HUDEP-2 (cell line): ENCODE results near the gene ADNP2.

ENCODE experiments used
- DNase-seq, 76 experiments: peaks; one replicate each; lab custom pipeline; 2025; ENCODE audit not compliant: unreplicated experiment in 76 of 76; lab: John Stamatoyannopoulos, UW

The ADNP2 gene

DNA sequence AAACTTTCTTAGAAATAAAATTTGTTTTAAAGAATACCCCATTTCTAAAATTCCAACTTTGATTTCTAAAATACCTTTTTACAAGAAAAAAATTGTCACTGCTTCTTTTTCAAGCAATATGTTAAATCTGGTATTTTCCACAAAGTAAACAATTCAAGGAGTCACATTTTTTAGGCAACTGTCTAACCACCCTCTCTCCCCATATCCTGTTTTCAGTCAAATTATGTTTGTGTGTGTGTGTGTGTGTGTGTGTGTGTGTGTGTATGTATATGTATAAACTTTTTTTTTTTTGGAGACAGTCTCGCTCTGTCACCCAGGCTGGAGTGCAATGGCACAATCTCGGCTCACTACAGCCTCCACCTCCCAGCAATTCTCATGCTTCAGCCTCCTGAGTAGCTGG, 59.3 kb downstream of the ADNP2 start:
- DNase-seq = no peak

DNA sequence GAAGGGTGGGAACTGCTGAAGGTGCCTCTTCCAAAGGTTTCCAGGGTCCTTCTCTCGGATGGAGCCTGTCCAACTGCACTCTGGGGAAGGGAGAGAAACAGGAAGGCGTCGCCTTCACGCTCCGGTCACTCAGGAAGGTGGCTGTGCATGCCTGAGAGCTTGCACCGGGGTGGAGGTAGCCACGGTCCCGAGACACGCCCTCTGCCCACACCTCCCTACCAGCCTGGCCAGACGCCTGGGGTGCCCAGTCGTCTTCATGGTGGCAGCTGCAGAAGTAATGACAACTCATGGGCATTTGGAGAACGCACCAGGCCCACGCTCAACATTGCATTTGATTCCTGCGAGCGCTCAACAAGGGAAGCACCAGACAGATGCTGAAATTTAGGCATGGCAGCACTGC, 59.9 kb downstream of the ADNP2 start:
- no peak for DNase-seq

DNA sequence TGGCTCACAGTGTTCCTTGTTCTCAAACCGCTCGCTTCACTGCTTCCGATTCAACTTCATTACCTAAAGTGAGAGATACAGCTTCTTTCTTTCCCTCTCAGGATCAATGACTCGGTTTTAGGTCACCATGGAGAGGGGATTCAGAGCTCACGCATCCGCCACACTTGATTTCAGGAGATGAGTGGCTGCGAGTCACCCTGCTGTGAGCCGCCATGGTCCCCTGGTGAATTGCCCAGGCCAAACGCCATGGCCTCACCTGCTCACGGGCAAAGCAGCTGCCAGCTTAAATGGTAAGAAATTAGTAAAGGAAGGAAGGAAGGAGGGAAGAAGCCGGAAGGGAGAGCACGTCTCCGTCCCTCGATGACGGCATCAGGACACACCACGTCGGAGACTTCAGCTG, 60.5 kb downstream of the ADNP2 start:
- DNase-seq = no peak

DNA sequence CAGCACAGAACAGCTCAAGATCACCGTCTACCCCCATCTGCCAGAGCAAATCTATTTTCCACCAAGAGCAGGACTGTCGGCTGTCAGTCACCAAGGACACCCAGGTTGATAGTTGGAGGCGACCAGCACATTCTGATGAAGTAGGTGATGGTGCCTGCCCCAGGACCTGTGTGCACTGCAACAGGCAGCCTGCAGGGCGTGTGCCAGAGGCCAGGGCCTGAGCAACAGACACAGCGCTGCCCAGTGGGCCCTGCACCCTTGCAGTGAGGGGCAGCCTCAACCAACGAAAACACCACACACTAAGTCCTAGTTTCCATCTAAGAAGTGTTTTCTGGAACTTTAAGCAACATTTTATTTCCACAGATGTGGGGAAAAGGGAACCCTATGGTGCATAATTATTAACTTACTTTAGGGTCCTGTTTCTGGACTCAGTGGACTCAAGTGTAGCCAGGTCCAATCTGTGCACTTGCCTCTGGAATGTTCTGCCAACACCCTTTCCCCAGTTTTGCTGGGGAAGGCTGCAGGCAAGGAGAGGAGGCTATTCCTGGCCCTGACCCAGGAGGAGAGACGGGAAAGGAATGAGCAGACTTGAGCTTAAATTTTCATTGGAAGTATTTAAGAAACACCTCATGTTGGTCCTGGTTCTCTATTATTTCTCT, 61.5 kb downstream of the ADNP2 start:
- DNase-seq = no peak

DNA sequence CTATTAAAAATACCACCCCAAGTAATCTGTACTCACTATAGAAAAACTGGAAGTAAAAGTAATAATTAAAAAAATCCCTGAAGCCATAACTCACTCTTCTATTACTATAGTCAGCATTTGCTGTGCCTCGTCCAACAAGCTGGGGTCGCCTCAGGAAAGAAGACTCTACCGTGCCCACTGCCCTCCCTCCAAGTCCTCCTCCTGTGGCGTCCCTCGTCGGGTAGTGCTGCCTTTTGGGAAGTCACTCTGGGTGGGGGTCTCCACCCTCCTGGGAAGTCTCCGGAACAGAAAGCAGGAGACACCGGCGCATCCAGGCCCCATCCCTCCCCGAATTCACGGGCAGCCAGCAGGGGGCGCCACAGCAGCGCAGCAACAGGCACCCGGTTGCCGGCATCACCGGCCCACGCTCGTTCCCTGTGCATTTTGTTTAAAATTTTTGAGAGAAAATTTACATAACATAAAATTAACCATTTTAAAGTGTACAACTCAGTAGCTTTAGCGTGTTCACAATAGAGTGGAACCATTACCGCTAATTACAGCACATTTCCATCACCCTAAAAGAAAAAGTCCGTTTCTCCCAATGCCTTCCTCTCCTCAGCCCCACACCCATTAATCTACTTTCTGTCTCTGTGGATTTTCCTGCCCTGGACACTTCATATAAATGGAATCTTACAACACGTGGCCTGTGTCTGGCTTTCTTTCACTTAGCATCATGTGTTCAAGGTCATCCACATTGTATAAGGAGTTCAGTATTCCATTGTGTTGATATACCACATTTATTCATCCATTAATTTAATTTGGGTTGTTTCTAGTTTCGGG, 62.2 kb downstream of the ADNP2 start:
- peak in 39 of 76 experiments; percentile 6 to 72 (median 29) for DNase-seq

DNA sequence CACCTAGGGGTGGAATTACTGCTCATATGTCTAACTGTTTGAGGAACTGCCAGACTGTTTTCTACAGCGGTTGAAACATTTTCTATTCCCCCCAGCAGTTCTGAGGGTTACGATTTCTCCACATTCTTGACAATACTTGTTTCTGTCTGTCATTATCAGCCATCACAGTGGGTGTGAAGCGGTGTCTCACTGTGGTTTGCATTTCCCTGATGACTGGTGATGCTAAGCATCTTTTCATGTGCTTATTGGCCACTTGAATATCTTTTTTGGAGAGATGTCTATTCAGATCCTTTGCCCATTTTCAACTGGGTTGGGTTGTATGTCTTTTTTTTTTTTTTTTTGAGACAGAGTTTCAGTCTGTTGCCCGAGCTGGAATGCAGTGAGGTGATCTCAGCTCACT, 63.0 kb downstream of the ADNP2 start:
- DNase-seq = no peak

DNA sequence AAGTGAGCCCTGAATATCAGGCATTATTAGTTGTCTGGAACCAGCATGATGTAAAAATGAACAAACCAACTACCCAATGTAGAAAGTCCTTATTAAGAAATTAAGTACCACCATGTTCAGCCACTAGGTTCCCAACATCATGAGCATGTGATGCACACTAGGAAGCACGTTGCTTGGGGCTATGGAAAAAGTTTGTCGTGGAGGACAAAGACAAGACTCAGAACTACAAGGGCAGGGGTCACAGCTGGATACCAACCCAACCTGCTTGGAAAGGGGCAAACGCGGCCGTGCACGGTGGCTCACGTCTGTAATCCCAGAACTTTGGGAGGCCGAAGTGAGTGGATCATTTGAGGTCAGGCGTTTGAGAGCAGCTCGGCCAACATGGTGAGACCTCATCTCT, 64.0 kb downstream of the ADNP2 start:
- no peak for DNase-seq

DNA sequence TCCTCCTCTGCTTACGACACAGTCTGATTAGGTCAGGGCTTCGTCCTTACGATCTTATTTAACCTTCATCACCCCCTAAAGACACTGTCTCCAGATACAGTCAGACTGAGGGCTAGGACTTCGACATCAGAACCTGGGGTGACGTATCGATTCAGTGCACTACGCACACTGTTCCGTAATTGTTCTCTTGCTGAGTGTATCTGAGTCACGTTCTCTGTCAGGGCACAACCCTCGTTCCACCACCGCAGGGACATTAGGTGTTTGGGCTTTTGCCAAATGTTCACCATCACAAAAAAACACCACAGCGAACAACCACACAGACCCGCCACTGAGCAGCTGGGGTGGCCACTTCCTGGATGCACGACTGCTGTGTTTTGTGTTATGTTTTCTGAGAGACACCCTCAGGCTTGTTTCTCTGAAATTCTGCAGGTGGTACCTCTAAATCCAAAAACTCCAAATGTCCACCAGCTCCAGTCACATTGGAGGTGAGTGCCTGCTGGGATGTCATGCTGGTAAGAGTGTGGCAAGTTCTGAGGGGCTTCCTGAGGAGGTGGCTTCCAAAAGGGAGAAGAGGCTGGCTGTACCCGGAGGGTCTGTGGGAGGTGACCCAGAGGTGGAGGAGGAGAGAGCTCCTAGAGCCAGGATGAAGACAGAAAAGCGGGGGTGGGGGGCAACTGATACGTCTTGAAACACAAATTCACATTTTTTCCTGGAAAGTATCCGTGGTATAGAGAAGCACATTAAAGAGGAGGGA, 66.6 kb downstream of the ADNP2 start:
- no peak for DNase-seq

DNA sequence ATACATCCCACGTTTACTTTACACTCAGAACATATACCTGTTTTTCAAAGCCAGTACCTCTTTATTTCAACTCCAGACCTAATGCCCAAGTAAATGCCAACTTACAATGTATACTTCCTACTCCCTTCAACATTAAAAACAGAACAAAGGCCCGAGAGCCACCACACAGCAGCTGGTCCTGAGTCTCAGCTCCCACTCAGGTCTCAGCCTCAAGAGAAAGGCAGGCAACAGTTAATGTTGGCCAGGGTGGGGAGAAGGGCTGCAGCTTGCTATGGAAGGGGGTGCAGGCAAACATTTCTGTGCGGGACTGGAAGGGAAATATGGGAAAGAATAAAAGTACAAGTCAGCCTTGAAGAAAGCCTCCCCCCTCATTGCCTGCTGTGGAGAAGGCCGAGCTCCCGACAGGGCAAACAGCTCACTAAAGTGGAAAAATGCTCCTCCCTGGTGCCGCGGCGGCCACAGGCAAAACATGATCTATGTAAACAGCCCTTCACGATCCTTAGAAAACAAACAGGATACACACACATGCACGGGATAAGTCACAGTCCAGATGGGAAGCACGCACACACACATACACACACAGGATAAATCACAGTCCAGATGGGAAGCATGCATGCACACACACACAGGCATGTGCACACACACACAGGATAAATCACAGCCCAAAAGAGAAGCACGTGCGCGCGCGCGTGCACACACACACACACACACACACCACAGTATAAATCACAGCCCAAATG, 67.4 kb downstream of the ADNP2 start:
- no peak for DNase-seq

DNA sequence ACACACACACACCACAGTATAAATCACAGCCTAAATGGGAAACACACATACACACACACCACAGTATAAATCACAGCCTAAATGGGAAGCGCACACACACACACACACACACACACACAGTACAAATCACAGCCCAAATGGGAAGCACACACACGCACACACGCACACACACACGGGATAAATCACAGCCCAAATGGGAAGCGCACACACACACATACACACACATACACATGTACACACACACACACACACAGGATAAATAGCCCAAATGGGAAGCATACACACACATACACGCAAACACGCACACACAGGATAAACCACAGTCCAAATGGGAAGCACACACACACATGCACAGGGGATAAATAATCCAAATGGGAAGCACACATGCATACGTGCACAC, 68.1 kb downstream of the ADNP2 start:
- no peak for DNase-seq

DNA sequence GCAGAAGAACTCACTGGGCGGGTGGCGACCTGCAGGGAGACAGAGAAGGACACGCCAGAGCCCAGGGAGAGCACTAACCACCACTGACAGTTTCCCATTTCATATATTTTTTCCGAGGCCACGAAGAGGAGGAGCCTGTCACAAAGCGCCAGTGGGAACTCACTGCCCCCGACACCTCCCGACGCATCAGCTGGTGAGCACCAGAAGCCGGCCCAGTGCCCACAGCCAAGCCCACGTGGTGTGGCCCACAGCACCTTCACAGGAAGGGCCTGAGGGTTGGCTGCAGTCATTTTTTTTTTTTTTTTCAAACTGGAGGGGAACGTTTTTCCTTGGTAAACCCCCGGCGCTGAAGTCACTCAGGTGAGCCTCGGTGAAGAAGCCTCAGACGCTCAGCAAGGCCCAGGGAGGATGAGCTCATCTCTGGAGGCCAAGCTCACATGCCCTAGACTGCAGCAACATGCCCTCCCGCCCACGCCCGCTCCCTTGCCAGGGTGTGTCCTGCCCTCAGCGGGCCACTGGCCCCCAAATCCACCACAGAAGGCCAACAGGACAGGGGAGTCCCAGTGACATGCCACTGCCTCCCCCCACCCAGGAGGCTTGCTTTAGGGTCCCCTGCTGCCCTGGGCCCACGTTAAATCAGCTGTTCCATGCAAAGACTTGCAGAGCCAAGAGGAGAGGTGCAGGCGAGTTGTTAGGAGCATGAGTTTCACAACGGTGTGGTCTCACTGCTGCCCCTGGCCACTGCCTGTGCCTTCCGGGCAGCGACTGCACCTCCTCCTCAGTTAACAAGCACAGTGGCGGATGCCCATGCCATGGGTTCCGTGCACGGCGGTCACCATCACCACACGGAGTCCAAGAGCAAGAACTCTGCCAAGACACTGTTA, 70.1 kb downstream of the ADNP2 start:
- DNase-seq = no peak

DNA sequence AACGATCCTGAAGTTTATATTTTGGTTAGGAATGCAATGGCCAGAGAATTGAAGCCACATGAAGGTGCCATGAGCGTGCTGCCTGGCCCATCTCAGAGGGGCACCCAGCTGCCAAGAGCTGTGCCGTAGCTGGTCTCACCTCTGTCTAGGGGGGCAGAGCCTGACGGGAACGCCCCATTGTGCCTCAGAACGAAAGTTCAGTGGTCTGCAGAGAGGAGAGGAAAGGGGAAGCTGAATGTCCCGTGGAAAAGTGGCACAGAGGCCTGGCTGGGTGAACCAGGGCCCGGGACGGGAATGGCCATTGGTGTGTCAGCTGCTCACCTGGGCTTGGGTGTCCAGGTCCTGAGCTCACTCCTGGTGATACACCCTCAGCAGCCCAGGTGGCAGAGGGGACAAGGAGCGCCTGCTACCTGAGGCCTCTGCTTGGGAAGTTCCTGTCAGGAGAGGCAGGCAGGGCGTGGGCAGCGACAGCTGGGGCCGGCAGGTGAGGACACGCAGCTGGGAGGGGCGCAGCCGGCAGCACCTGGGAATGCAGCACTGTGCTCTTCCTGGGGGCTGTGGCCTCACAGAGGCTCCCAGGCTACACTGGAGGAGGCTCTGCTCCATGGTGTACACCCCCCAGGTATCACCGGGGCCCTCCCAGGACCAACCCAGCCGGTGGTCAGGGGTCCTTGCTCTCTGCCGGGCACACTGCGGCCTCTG, 70.9 kb downstream of the ADNP2 start:
- no peak for DNase-seq

DNA sequence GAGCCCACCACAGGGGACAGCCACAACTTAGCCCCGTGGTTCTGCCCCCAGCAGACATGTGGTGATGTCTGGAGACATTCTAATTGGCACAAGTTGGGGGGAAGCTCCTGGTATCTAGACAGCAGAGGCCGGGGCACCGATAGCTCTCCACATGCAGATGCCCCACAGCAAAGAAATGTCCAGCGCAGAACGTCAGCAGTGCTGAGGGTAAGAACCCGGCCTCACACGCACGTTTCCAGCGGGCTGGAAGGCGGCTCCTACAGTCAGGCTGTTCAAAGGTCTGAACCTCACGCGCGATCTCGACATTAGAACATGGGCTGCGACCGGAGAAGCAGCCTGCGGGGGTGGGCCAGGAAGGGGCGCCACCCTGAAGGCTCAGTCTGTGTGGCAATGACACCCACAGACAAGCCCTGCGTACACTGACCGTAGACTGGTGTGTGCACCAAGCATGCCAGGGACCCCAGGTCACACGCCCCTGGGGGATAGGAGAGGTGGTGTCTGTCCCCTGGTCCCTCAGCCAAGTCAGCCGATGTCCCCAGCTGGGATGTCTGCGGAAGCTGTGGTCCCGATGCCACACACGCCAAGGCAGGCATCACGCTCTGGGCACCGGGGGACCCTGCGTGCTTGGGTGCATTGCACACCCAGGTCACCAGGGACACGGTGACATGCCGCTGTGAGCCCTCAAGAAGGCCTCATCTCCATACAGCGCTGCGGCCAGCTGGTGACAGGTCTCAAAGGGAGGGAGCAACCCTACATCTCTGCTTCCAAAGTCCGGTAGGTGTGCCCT, 71.9 kb downstream of the ADNP2 start:
- DNase-seq = no peak

DNA sequence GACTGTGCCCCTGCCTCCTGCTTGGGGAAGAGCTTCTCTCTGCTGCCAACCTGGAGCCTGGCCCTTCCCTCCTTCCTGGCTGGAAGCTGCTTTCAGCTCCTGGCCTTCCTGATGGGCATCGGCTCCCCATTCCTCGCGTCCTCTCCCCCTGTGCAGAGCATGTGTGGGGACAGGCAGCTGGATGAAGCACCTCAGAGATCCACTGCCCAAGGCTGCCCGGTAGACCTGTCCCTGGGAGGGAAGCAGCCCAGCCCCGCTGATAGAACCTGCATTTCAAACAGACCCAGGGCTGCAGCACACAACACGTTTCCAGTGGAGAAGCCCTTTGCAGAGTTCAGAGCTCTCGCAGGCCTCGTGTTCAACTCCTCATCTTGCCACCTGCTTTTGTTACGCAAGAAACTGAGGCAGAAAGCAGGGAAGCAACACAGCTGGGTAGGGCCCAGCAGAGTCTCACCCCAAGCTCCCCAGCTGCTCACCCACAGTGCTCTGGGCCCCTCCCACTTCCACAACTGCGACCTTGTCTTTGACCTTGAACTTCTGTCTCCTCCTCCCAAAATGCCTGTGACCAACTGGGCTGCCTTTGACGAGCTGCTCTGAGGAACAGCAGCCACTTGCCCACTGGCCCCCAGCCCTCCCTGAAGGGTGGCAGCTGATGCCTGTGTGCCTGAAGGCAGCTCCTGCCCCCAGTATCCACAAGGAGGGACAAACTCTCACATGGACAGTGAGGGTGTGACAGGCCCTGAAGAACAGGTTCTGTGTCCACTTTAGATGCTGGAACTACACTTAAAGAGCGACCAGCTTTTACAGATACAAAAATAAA, 72.8 kb downstream of the ADNP2 start:
- DNase-seq = no peak

DNA sequence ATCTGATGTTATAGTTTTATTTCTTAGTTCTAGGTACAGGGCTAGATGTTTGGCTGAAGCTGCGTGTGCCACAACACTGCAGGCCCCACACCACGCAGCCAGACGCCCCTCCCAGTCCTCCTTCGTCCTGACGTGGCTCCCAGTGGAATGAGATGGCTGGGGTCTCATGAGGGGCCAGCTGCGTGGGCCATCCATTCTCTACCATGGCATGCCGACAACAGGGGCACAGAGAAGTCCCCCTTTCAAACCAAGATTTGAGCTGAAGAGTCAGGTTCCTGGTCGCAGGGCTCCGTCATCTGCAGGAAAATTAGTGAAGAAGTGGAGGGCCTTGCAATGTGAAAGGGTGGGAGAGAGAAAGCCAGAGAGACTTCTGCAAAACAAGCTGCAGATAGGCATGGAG, 73.8 kb downstream of the ADNP2 start:
- DNase-seq = no peak

DNA sequence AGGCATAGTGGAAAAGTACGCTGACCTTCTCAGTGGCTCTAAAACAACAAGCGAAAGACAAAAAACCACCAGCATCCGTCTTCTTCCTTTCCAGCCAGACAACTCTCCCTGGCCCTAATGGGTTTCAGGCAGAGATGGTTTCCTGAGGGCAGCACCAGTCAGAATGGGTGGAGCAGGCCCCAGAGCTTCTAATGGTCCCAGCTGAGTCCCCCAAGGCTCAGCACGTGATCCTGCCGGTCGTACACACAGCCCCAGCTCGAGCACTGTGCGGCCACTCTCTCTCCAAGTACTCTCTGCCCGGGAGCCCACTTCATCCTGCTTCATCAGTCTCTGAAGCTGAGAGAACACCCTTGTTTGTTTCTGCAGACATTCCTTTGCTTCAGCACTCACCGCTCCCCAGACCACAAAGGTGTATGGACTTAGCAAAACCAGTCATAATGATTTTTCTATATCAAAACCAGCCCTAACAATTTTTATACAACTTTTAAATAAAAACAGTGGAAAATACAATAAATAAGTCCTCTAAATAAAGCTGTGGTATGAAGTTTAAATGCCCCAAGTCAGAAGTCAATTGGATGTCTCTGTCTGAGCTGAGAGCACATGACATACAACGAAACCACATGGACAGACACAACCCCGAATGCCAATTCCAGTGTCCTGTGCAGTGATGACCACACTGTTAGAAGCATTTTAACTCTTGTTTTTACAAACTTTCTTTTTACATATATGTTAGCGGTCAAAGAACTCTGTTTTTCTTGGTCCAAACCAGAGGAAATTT, 74.4 kb downstream of the ADNP2 start:
- DNase-seq = no peak

DNA sequence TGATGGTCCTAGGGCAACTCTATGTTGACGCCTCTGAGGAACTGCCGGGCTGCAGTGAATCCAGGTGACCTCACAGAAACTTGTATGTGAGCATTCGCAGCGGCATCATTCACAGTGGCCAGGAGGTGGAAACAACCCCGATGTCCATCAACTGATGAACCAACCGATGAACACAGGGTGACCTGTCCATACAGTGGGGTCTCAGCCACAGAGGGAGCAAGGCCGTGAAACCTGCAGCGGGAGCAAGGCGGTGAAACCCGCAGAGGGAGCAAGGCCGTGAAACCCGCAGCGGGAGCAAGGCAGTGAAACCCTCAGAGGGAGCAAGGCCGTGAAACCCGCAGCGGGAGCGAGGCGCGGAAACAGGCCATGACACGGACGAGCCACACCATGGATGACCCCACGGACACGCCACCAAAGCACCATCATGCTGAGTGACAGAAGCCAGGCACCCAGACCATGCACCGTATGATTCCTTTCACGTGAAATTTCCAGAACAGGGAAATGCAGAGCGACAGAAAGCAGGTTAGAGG, 75.2 kb downstream of the ADNP2 start:
- no peak for DNase-seq
